Neural progenitor cell (in vitro differentiated cells): ENCODE measurements around the gene VPS50. TPM values are rescaled to one million over a fixed set of nuclear protein-coding genes. Genes with fewer than 3 reads are reported as not detected.

Experiments
- DNase-seq: peaks from one replicate; pipeline ENCODE4 v3.0.0-alpha.2; 2016; ENCODE audit warnings: low spot score
- H2AFZ ChIP-seq: fragments of 200-600 bp; sonication (generic); replicated peaks from 2 replicates; pipeline ENCODE4 v1.6.1; 2016; ENCODE audit warnings: antibody characterized with exemption
- H3F3A ChIP-seq: fragments of 200-600 bp; sonication (generic); 2 replicates; pipeline ENCODE4 v1.6.1; 2016; ENCODE audit warnings: antibody characterized with exemption, low read depth
- H3K27ac ChIP-seq: fragments of 200-600 bp; sonication (generic); 2 replicates; pipeline ENCODE4 v1.5.1; 2016; ENCODE audit warnings: mild to moderate bottlenecking
- H3K27me3 ChIP-seq: fragments of 200-600 bp; sonication (generic); 2 replicates; pipeline ENCODE4 v1.6.1; 2016; ENCODE audit warnings: mild to moderate bottlenecking, moderate library complexity
- H3K36me3 ChIP-seq: fragments of 200-600 bp; sonication (generic); 2 replicates; pipeline ENCODE4 v1.5.1; 2016
- H3K4me1 ChIP-seq: fragments of 200-600 bp; sonication (generic); 2 replicates; pipeline ENCODE4 v1.6.1; 2016; ENCODE audit warnings: mixed run types
- H3K4me2 ChIP-seq: fragments of 200-600 bp; sonication (generic); 2 replicates; pipeline ENCODE4 v1.6.1; 2016
- H3K4me3 ChIP-seq: fragments of 200-600 bp; sonication (generic); 2 replicates; pipeline ENCODE4 v1.5.1; 2016
- H3K79me2 ChIP-seq: fragments of 200-600 bp; sonication (generic); 2 replicates; pipeline ENCODE4 v1.6.1; 2016; ENCODE audit warnings: low read depth
- H3K9ac ChIP-seq: fragments of 200-600 bp; sonication (generic); 2 replicates; pipeline ENCODE4 v1.6.1; 2016
- H3K9me3 ChIP-seq: fragments of 200-600 bp; sonication (generic); 2 replicates; pipeline ENCODE4 v1.5.1; 2016; ENCODE audit warnings: low read depth
- H4K20me1 ChIP-seq: fragments of 200-600 bp; sonication (generic); 2 replicates; pipeline ENCODE4 v1.6.1; 2016; ENCODE audit warnings: low read depth
- H3K27ac Mint-ChIP-seq: 3 replicates; pipeline ENCODE4 v1.8.0; 2021; ENCODE audit warnings: mixed read lengths
- H3K27me3 Mint-ChIP-seq: 2 replicates; pipeline ENCODE4 v1.8.0; 2022; ENCODE audit warnings: low read depth, mild to moderate bottlenecking, inconsistent platforms, moderate library complexity, mixed read lengths; ENCODE audit not compliant: insufficient read depth
- H3K36me3 Mint-ChIP-seq: 3 replicates; pipeline ENCODE4 v1.8.0; 2021; ENCODE audit warnings: mixed read lengths
- H3K4me1 Mint-ChIP-seq: 3 replicates; pipeline ENCODE4 v1.8.0; 2021; ENCODE audit warnings: mixed read lengths
- H3K4me3 Mint-ChIP-seq: 3 replicates; pipeline ENCODE4 v1.8.0; 2021; ENCODE audit warnings: mild to moderate bottlenecking, moderate library complexity, mixed read lengths
- H3K9me3 Mint-ChIP-seq: 3 replicates; pipeline ENCODE4 v1.8.0; 2020; ENCODE audit warnings: mixed read lengths
- CTCF ChIP-seq: fragments of 200-600 bp; sonication (generic); IDR thresholded peaks from 2 replicates; pipeline ENCODE4 v1.5.1; 2017; ENCODE audit warnings: antibody characterized with exemption, mild to moderate bottlenecking
- EZH2 ChIP-seq: fragments of 200-600 bp; sonication (generic); IDR thresholded peaks from 2 replicates; pipeline ENCODE4 v1.6.1; 2017; ENCODE audit warnings: antibody characterized with exemption, mild to moderate bottlenecking, moderate library complexity
- EZH2phosphoT487 ChIP-seq: fragments of 200-600 bp; sonication (generic); IDR thresholded peaks from 2 replicates; pipeline ENCODE4 v1.6.1; 2017; ENCODE audit warnings: antibody characterized with exemption
- total RNA-seq: library from RNA; depleted of rRNA; stranded (reverse); fragments of >200 nt; gene quantifications from 2 replicates; pipeline ENCODE4 v1.2.3, GENCODE V29; 2015; ENCODE audit warnings: low replicate concordance

VPS50 gene
- total RNA-seq, 1 donor from 2014 or later: 26.5 TPM

DNA sequence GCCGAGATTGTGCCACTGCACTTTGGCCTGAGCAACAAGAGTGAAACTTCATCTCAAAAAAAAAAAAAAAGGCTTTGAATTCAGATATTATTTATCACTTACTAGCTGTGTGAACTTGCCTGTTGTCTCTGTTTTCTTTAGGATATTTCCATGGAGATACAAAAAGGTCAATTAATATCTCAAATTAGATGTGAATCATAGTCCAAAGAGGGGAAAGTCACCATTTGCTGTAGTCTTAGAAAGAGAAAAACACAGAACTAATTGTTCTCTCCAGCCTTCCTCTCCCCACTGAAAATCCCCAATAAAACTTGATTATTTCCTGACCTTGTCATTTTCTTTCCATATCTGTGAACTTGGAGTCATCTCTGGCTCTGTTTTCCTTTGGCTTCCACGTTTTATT lies 27.1 kb upstream of the VPS50 start:
- Histone ChIP-seq H3K79me2 (no peaks in the 10 kb centered on the region), H3K9ac (no peak overlapping the region), H2AFZ (no peak overlapping the region), H3K4me3 (no peak overlapping the region), H3K4me1 (no peaks in the 10 kb centered on the region), H3K9me3 (no peaks in the 10 kb centered on the region), H4K20me1 (no peaks in the 10 kb centered on the region), H3K27ac (no peak overlapping the region), H3K4me2 (no peak overlapping the region), H3K27me3 (peaks cover 96% of the 10 kb centered on the region), H3K36me3 (no peaks in the 10 kb centered on the region), H3F3A (no peaks in the 10 kb centered on the region)
- H3K27me3 Mint-ChIP-seq: no peaks in the 10 kb centered on the region
- H3K4me3 Mint-ChIP-seq: no peak overlapping the region
- no peaks in the 10 kb centered on the region for H3K4me1 Mint-ChIP-seq
- H3K27ac Mint-ChIP-seq: no peak overlapping the region
- no peak for TF ChIP-seq CTCF
- TF ChIP-seq EZH2: no peak
- no peak for TF ChIP-seq EZH2phosphoT487
- H3K36me3 Mint-ChIP-seq: no peaks in the 10 kb centered on the region
- DNase-seq: no peak
- H3K9me3 Mint-ChIP-seq: no peaks in the 10 kb centered on the region

GRCh38 chr7:93211228-93211818 lies 20.8 kb upstream of the VPS50 start:
- TF ChIP-seq EZH2 (no peak), CTCF (no peak), EZH2phosphoT487 (no peak)
- Mint-ChIP-seq H3K27me3 (peaks cover 4% of the 10 kb centered on the region), H3K4me3 (no peak overlapping the region), H3K36me3 (no peaks in the 10 kb centered on the region), H3K27ac (no peak overlapping the region), H3K4me1 (no peaks in the 10 kb centered on the region), H3K9me3 (no peaks in the 10 kb centered on the region)
- H3K27me3 ChIP-seq: peaks cover 100% of the 10 kb centered on the region
- H3K27ac ChIP-seq: no peak overlapping the region
- DNase-seq: no peak
- H3K4me3 ChIP-seq: no peak overlapping the region
- H2AFZ ChIP-seq: no peak overlapping the region
- H3K4me1 ChIP-seq: no peaks in the 10 kb centered on the region
- no peak overlapping the region for H3K4me2 ChIP-seq
- no peaks in the 10 kb centered on the region for H3K36me3 ChIP-seq
- H3K79me2 ChIP-seq: no peaks in the 10 kb centered on the region
- H3K9me3 ChIP-seq: no peaks in the 10 kb centered on the region
- H4K20me1 ChIP-seq: no peaks in the 10 kb centered on the region
- H3F3A ChIP-seq: no peaks in the 10 kb centered on the region
- H3K9ac ChIP-seq: no peak overlapping the region

GRCh38 chr7:93212881-93213280 lies 19.3 kb upstream of the VPS50 start:
- H3K36me3 Mint-ChIP-seq: no peaks in the 10 kb centered on the region

More at GRCh38 chr7:93212881-93213280, 19.3 kb upstream of the VPS50 start:
- no peak overlapping the region for H3K27ac ChIP-seq
- H3K4me3 ChIP-seq: no peak overlapping the region
- H3K27me3 Mint-ChIP-seq: peaks cover 4% of the 10 kb centered on the region
- H3K9me3 ChIP-seq: no peaks in the 10 kb centered on the region
- H3K4me3 Mint-ChIP-seq: no peak overlapping the region
- no peaks in the 10 kb centered on the region for H3F3A ChIP-seq
- no peak overlapping the region for H3K9ac ChIP-seq
- no peaks in the 10 kb centered on the region for H4K20me1 ChIP-seq
- DNase-seq: no peak
- H3K27ac Mint-ChIP-seq: no peak overlapping the region
- H3K4me1 Mint-ChIP-seq: no peaks in the 10 kb centered on the region
- H3K4me2 ChIP-seq: no peak overlapping the region
- H3K27me3 ChIP-seq: peaks cover 96% of the 10 kb centered on the region
- H3K4me1 ChIP-seq: no peaks in the 10 kb centered on the region
- H3K9me3 Mint-ChIP-seq: no peaks in the 10 kb centered on the region
- no peaks in the 10 kb centered on the region for H3K36me3 ChIP-seq
- no peaks in the 10 kb centered on the region for H3K79me2 ChIP-seq
- TF ChIP-seq EZH2phosphoT487 (no peak), CTCF (no peak), EZH2 (no peak)
- H2AFZ ChIP-seq: no peak overlapping the region
